IMR-90 (cell line): Measurements from ENCODE around the gene EXOSC9. TPM values are rescaled to one million over a fixed set of nuclear protein-coding genes. Genes with fewer than 3 reads are reported as not detected.

ENCODE experiments used
- ATAC-seq: fragments of 200-7000 bp; cut with Tn5 transposase; 2 replicates; pipeline ENCODE4 v1.9.1; 2020; ENCODE audit warnings: low read depth, mild to moderate bottlenecking, moderate library complexity
- BruUV-seq: library from RNA; stranded (reverse); fragments of 400-500 nt; replicated peaks from 2 replicates; lab custom pipeline; 2021; lab: Mats Ljungman, UMichigan
- CTCF ChIA-PET: fragments of 300-600 bp; formaldehyde crosslinking; extraction: SDS; loops from one replicate; lab custom pipeline; 2021; ENCODE audit warnings: antibody characterized with exemption; lab: Yijun Ruan, JAX
- POLR2A ChIA-PET: fragments of 300-600 bp; sonication (Branson Sonifier 250); formaldehyde crosslinking; loops from one replicate; lab custom pipeline; 2022; ENCODE audit warnings: antibody characterized with exemption; ENCODE audit not compliant: unreplicated experiment; lab: Charles Lee
- DNase-seq: peaks from one replicate; pipeline ENCODE4 v3.0.0; 2013
- H2AFZ ChIP-seq: replicated peaks from 2 replicates; pipeline ENCODE3; 2013; ENCODE audit warnings: low read length, mild to moderate bottlenecking; ENCODE audit not compliant: poor library complexity
- H2AK5ac ChIP-seq: 2 replicates; pipeline ENCODE4 v1.6.1; 2013; ENCODE audit warnings: low read depth, low read length, inconsistent platforms
- H2AK9ac ChIP-seq: replicated peaks from 2 replicates; pipeline ENCODE3; 2013; ENCODE audit warnings: mild to moderate bottlenecking, low read depth, low read length, moderate library complexity; ENCODE audit not compliant: poor library complexity
- H2BK120ac ChIP-seq: 2 replicates; pipeline ENCODE4 v1.6.1; 2013; ENCODE audit warnings: low read depth, low read length, inconsistent platforms
- H2BK15ac ChIP-seq: 3 replicates; pipeline ENCODE4 v1.6.1; 2013; ENCODE audit warnings: low read depth, low read length, inconsistent platforms
- H2BK20ac ChIP-seq: 2 replicates; pipeline ENCODE4 v1.6.1; 2013; ENCODE audit warnings: low read depth, mild to moderate bottlenecking, inconsistent platforms, low read length, moderate library complexity
- H2BK5ac ChIP-seq: 2 replicates; pipeline ENCODE4 v1.6.1; 2013; ENCODE audit warnings: mild to moderate bottlenecking, low read depth, low read length, inconsistent platforms; ENCODE audit not compliant: poor library complexity, severe bottlenecking
- H3K14ac ChIP-seq: replicated peaks from 2 replicates; pipeline ENCODE4 v1.6.1; 2013; ENCODE audit warnings: low read depth, low read length, inconsistent platforms
- H3K18ac ChIP-seq: 2 replicates; pipeline ENCODE4 v1.6.1; 2013; ENCODE audit warnings: low read depth, low read length, control low read depth
- H3K23ac ChIP-seq: 2 replicates; pipeline ENCODE4 v1.6.1; 2013; ENCODE audit warnings: low read depth, low read length, inconsistent platforms
- H3K27ac ChIP-seq: 2 replicates; pipeline ENCODE4 v1.5.1; 2013; ENCODE audit warnings: mild to moderate bottlenecking, control low read depth, low read length; ENCODE audit not compliant: insufficient read depth
- H3K27me3 ChIP-seq: 2 replicates; pipeline ENCODE4 v1.6.1; 2013; ENCODE audit warnings: low read length; ENCODE audit not compliant: control insufficient read depth, insufficient read depth
- H3K36me3 ChIP-seq: 2 replicates; pipeline ENCODE4 v1.6.1; 2013; ENCODE audit warnings: low read length, mixed read lengths; ENCODE audit not compliant: control insufficient read depth, insufficient read depth
- H3K4ac ChIP-seq: 2 replicates; pipeline ENCODE4 v1.6.1; 2013; ENCODE audit warnings: low read depth, low read length, inconsistent platforms
- H3K4me1 ChIP-seq: 2 replicates; pipeline ENCODE4 v1.6.1; 2013; ENCODE audit warnings: low read length, mixed read lengths; ENCODE audit not compliant: control insufficient read depth, insufficient read depth
- H3K4me2 ChIP-seq: 2 replicates; pipeline ENCODE4 v1.6.1; 2013; ENCODE audit warnings: low read depth, mild to moderate bottlenecking, control low read depth, low read length, moderate library complexity
- H3K4me3 ChIP-seq: 2 replicates; pipeline ENCODE4 v1.5.1; 2013; ENCODE audit warnings: low read depth, mild to moderate bottlenecking, control low read depth, low read length, moderate library complexity; ENCODE audit not compliant: insufficient read depth
- H3K56ac ChIP-seq: 2 replicates; pipeline ENCODE4 v1.6.1; 2013; ENCODE audit warnings: low read length, inconsistent platforms; ENCODE audit not compliant: insufficient read depth; ENCODE audit errors: extremely low read depth
- H3K79me1 ChIP-seq, 2 experiments: 2 replicates each; pipeline ENCODE4 v1.6.1; 2013; ENCODE audit warnings: low read length in 2 of 2, inconsistent platforms in 1 of 2, low read depth in 1 of 2
- H3K9ac ChIP-seq: 2 replicates; pipeline ENCODE4 v1.6.1; 2013; ENCODE audit warnings: low read depth, low read length, control low read depth
- H3K9me1 ChIP-seq: 2 replicates; pipeline ENCODE4 v1.6.1; 2013; ENCODE audit warnings: low read length, inconsistent platforms; ENCODE audit not compliant: insufficient read depth
- H3K9me3 ChIP-seq: 2 replicates; pipeline ENCODE4 v1.6.1; 2013; ENCODE audit warnings: low read length; ENCODE audit not compliant: control insufficient read depth, insufficient read depth
- H4K20me1 ChIP-seq: 2 replicates; pipeline ENCODE4 v1.6.1; 2013; ENCODE audit warnings: low read length, inconsistent platforms; ENCODE audit not compliant: insufficient read depth
- H4K5ac ChIP-seq: 2 replicates; pipeline ENCODE4 v1.6.1; 2013; ENCODE audit warnings: mild to moderate bottlenecking, low read depth, low read length, control low read depth
- H4K8ac ChIP-seq, 2 experiments: 2 replicates each; pipeline ENCODE4 v1.6.1; 2013; ENCODE audit warnings: low read depth in 2 of 2, low read length in 2 of 2, control low read depth in 1 of 2, inconsistent platforms in 1 of 2
- H4K91ac ChIP-seq: 2 replicates; pipeline ENCODE4 v1.6.1; 2013; ENCODE audit warnings: low read depth, low read length, inconsistent platforms; ENCODE audit not compliant: insufficient read depth
- ELK1 ChIP-seq: fragments of 150-350 bp; IDR thresholded peaks from 2 replicates; pipeline ENCODE4 v1.6.1; 2016; ENCODE audit warnings: low read depth, mild to moderate bottlenecking, low read length, moderate library complexity, borderline replicate concordance
- MAFK ChIP-seq: IDR thresholded peaks from 2 replicates; pipeline ENCODE4 v1.6.1; 2012; ENCODE audit warnings: low read depth, low read length, improper control_type of control experiment
- MXI1 ChIP-seq: IDR thresholded peaks from 2 replicates; pipeline ENCODE4 v1.6.1; 2012; ENCODE audit warnings: low read depth, mild to moderate bottlenecking, low read length, moderate library complexity, borderline replicate concordance
- RCOR1 ChIP-seq: IDR thresholded peaks from 2 replicates; pipeline ENCODE4 v1.6.1; 2012; ENCODE audit warnings: mild to moderate bottlenecking, low read length, improper control_type of control experiment; ENCODE audit not compliant: insufficient replicate concordance
- RFX5 ChIP-seq: IDR thresholded peaks from 2 replicates; pipeline ENCODE4 v1.8.0; 2012; ENCODE audit warnings: low read depth, mild to moderate bottlenecking, low read length, moderate library complexity
- WGBS, 2 experiments: methylation state at CpG; one replicate each; pipeline versions ENCODE4 v1.1.5 to v1.1.7; 2013; ENCODE audit warnings: missing lambda C conversion rate in 2 of 2; ENCODE audit not compliant: insufficient read length in 1 of 2; ENCODE audit errors: extremely low coverage in 2 of 2; 5-methylcytosine and 5-hydroxymethylcytosine counted together
- dilution Hi-C: fragments of 300-500 bp; cut with HindIII; formaldehyde crosslinking; loops from one replicate; pipeline ENCODE4 v1.14.3; 2018; ENCODE audit warnings: low sequenced_read_pairs; ENCODE audit not compliant: unreplicated experiment
- in situ Hi-C: fragments of 300-500 bp; cut with MboI; formaldehyde crosslinking; loops from 3 replicates; pipeline ENCODE4 v1.14.3; 2019; ENCODE audit warnings: low sequenced_read_pairs, inconsistent platforms, mixed read lengths
- intact Hi-C: fragments of 100-400 bp; cut with micrococcal nuclease; formaldehyde crosslinking; loops from 2 replicates; pipeline ENCODE4 v1.10.0; 2022
- polyA plus RNA-seq, 3 experiments: library from polyadenylated mRNA; depleted of rRNA; stranded (reverse); fragments of >200 nt; gene quantifications; 2 replicates each; pipeline ENCODE4 v1.2.3, GENCODE V29; 2012; ENCODE audit warnings: low replicate concordance in 1 of 3
- total RNA-seq: library from RNA; depleted of rRNA; stranded (reverse); fragments of >200 nt; gene quantifications from 2 replicates; pipeline ENCODE4 v1.2.3, GENCODE V29; 2012

The EXOSC9 gene
- total and polyA plus RNA-seq, 2 of the 4 experiments (the other 2 are of a cell fraction): 34.7 to 47.5 TPM

GRCh38 chr4:121794505-121795188, 6.5 kb upstream of the EXOSC9 start:
- Histone ChIP-seq H2BK120ac (peak overlapping the region; percentile 54), H2AFZ (no peak overlapping the region), H3K9me1 (no peaks in the 10 kb centered on the region; the same call in 1 of the 2 replicates), H3K4me2 (no peak overlapping the region), H3K79me1 (no peaks in the 10 kb centered on the region), H3K23ac (peak overlapping the region; percentile 39; the same call in 1 of the 2 replicates), H4K5ac (peak overlapping the region; percentile 38; the same call in 1 of the 2 replicates), H2BK5ac (peak overlapping the region; percentile 12), H4K8ac (peak overlapping the region in 1 of 2 experiments; percentile 62; a peak in 2 of 4 replicates), H4K91ac (peak overlapping the region; percentile 67), H2BK15ac (peak overlapping the region; percentile 69; the same call in 2 of the 3 replicates), H3K4me3 (no peak overlapping the region), H2AK9ac (no peak overlapping the region), H2AK5ac (peak overlapping the region; percentile 65; the same call in 1 of the 2 replicates), H3K4me1 (peaks cover 19% of the 10 kb centered on the region), H3K18ac (peak overlapping the region; percentile 65; the same call in 1 of the 2 replicates), H2BK20ac (peak overlapping the region; percentile 35), H3K56ac (no peak overlapping the region), H3K36me3 (no peaks in the 10 kb centered on the region), H3K27ac (no peak overlapping the region), H4K20me1 (no peaks in the 10 kb centered on the region), H3K9ac (no peak overlapping the region), H3K4ac (peak overlapping the region; percentile 58), H3K9me3 (no peaks in the 10 kb centered on the region), H3K27me3 (no peaks in the 10 kb centered on the region), H3K14ac (peak overlapping the region; percentile 8; the same call in 1 of the 2 replicates)
- intact Hi-C loops: no loop called here
- BruUV-seq: no TSS peak
- ChIA-PET POLR2A (no interaction called here), CTCF (no interaction called here)
- no peak for TF ChIP-seq MXI1
- TF ChIP-seq RCOR1: no peak
- TF ChIP-seq RFX5: no peak
- no peak for TF ChIP-seq ELK1
- no peak for TF ChIP-seq MAFK
- dilution Hi-C loops: no loop called here
- no CpG with 5 or more reads among the region's 5 CpGs for WGBS, 2 experiments
- no peak for DNase-seq
- in situ Hi-C loops: no loop called here
- peak; percentile 40 for ATAC-seq
